NCI-H146 (cell line): ENCODE results near the gene AOPEP.
"Not testable (repeated sequence)": the region's sequence is repeated elsewhere in the genome, so short reads cannot be mapped to it uniquely, and the experiment has no call there.

ENCODE experiments used
- DNase-seq: peaks from one replicate; lab custom pipeline; 2025; lab: John Stamatoyannopoulos, UW

The AOPEP gene

GRCh38 chr9:94818178-94818541 lies 91.7 kb downstream of the AOPEP start:
- no peak for DNase-seq

GRCh38 chr9:94819161-94819687 lies 92.7 kb downstream of the AOPEP start:
- no peak for DNase-seq

- DNase-seq, result no peak
Measured at GRCh38 chr9:94821098-94821887, 94.8 kb downstream of the AOPEP start.

- DNase-seq, result no peak
Measured at GRCh38 chr9:94822273-94822672, 95.8 kb downstream of the AOPEP start.

- DNase-seq, result no peak
Measured at GRCh38 chr9:94823710-94824109, 97.2 kb downstream of the AOPEP start.

- no peak for DNase-seq
Measured at GRCh38 chr9:94824411-94824810, 97.9 kb downstream of the AOPEP start.

- DNase-seq, result no peak
Measured at GRCh38 chr9:94824913-94825610, 98.6 kb downstream of the AOPEP start.

- DNase-seq, result no peak
Measured at GRCh38 chr9:94825611-94825958, 99.1 kb downstream of the AOPEP start.

GRCh38 chr9:94826044-94826443 lies 99.5 kb downstream of the AOPEP start:
- DNase-seq, result no peak

- DNase-seq, result peak; percentile 74
Measured at GRCh38 chr9:94826644-94827410, 100.3 kb downstream of the AOPEP start.

GRCh38 chr9:94827584-94828304 lies 101.2 kb downstream of the AOPEP start:
- DNase-seq, result peak; percentile 13

- no peak for DNase-seq
Measured at GRCh38 chr9:94829380-94830070, 103.0 kb downstream of the AOPEP start.

- DNase-seq, result not testable (repeated sequence)
Measured at GRCh38 chr9:94830071-94830604, 103.6 kb downstream of the AOPEP start.

GRCh38 chr9:94833802-94834201 lies 107.3 kb downstream of the AOPEP start:
- no peak for DNase-seq

- DNase-seq, result no peak
Measured at GRCh38 chr9:94837404-94837803, 110.9 kb downstream of the AOPEP start.

GRCh38 chr9:94839398-94839797 lies 112.9 kb downstream of the AOPEP start:
- DNase-seq, result no peak

GRCh38 chr9:94840738-94841137 lies 114.2 kb downstream of the AOPEP start:
- no peak for DNase-seq

GRCh38 chr9:94843134-94843533 lies 116.6 kb downstream of the AOPEP start:
- DNase-seq, result no peak

GRCh38 chr9:94846739-94847138 lies 120.2 kb downstream of the AOPEP start:
- no peak for DNase-seq

- DNase-seq, result no peak
Measured at GRCh38 chr9:94847486-94847885, 121.0 kb downstream of the AOPEP start.

- DNase-seq, result not testable (repeated sequence)
Measured at GRCh38 chr9:94848791-94849190, 122.3 kb downstream of the AOPEP start.
